Small intestine (tissue), 7 donors: ENCODE measurements around the gene ANKRD17. TPM values are rescaled to one million over a fixed set of nuclear protein-coding genes. Genes with fewer than 3 reads are reported as not detected.
A peak's percentile ranks its signal among the peaks of the same experiment; 100 is the strongest.

ENCODE experiments used
- DNase-seq, 2 donors: peaks; one replicate each; pipeline versions ENCODE4 v3.0.0 to v3.0.0-alpha.2; 2013
- FAIRE-seq: peaks from 2 replicates; lab custom pipeline; 2012; peaks lifted over from hg19 to GRCh38; lab: Jason Lieb, UNC
- H3K27ac ChIP-seq, 3 donors: one replicate each; pipeline ENCODE4 v1.5.1; 2013; ENCODE audit warnings: low read length in 2 of 3, mild to moderate bottlenecking in 2 of 3, control low read depth in 1 of 3, inconsistent platforms in 1 of 3, low read depth in 1 of 3, moderate library complexity in 1 of 3
- H3K27me3 ChIP-seq, 3 donors: one replicate each; pipeline ENCODE4 v1.6.1; 2013; ENCODE audit warnings: low read length in 3 of 3, inconsistent platforms in 1 of 3; ENCODE audit not compliant: control insufficient read depth in 3 of 3, insufficient read depth in 3 of 3
- H3K36me3 ChIP-seq, 3 donors: one replicate each; pipeline ENCODE4 v1.6.1; 2013; ENCODE audit warnings: low read length in 3 of 3, inconsistent platforms in 1 of 3, low read depth in 1 of 3, mild to moderate bottlenecking in 1 of 3, moderate library complexity in 1 of 3; ENCODE audit not compliant: control insufficient read depth in 3 of 3, insufficient read depth in 2 of 3
- H3K4me1 ChIP-seq, 3 donors: one replicate each; pipeline ENCODE4 v1.6.1; 2013; ENCODE audit warnings: low read length in 2 of 3, inconsistent platforms in 1 of 3, low read depth in 1 of 3, mild to moderate bottlenecking in 1 of 3, moderate library complexity in 1 of 3; ENCODE audit not compliant: control insufficient read depth in 3 of 3, insufficient read depth in 2 of 3
- H3K4me3 ChIP-seq, 3 donors: one replicate each; pipeline ENCODE4 v1.5.1; 2013; ENCODE audit warnings: low read length in 3 of 3, control low read depth in 1 of 3, inconsistent platforms in 1 of 3, low read depth in 1 of 3, mild to moderate bottlenecking in 1 of 3, moderate library complexity in 1 of 3
- H3K9me3 ChIP-seq, 2 donors: one replicate each; pipeline ENCODE4 v1.6.1; 2013; ENCODE audit warnings: low read depth in 1 of 2, low read length in 1 of 2; ENCODE audit not compliant: control insufficient read depth in 2 of 2, insufficient read depth in 1 of 2
- whole genome bisulfite sequencing, 3 donors: extraction: QIAGEN DNeasy Blood & Tissue Kit; methylation state at CpG; one replicate each; pipeline ENCODE4 v1.1.7; 2013; 5-methylcytosine and 5-hydroxymethylcytosine counted together
- polyA plus RNA-seq, 4 donors: library from polyadenylated mRNA; stranded (reverse) in 3 of 4; unstranded in 1 of 4; fragments of 200-250 nt in 3 of 4; fragments of 120-200 nt in 1 of 4; gene quantifications; one replicate each; pipeline versions ENCODE4 v1.2.1 to v1.2.3, GENCODE V29; 2013
- donor health status: healthy with polysubstance abuse.
- donor health status: control.
- donor health status: control.
- donor health status: Bipolar disorder and iron deficiency.
- donor health status: healthy.

Gene ANKRD17
- polyA plus RNA-seq, 4 donors, result 12.2 to 52.3 (median 12.9) TPM

DNA sequence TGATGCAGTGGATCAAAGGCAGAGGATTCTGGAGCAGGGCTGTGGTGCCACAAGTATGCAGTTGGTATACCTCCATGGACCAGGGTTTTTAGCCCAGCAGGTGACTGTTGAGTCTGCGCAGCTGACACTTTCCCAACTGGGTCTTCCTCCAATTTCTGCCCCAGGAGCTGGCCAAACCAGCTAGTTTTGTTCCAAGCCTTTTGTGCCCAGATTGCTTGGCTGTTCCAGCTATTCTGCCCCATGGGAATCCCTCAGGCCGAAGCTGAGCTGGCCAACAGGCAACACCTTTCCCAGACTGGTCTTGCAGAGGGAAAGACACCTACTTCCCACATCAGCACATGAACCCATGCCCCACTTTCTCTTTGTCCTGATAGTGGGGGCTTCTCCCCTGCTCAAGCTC lies 22.8 kb upstream of the ANKRD17 start:
- no peaks in the 10 kb centered on the region for H3K27me3 ChIP-seq
- H3K27ac ChIP-seq, result no peak overlapping the region
- no peak for FAIRE-seq
- H3K9me3 ChIP-seq, result peaks cover 0 to 5% of the 10 kb centered on the region in 2 donors
- H3K4me3 ChIP-seq, result no peak overlapping the region
- 88 to 100% (median 92%) methylated on average over 2 of the region's 2 CpGs for WGBS, 3 donors
- no peak for DNase-seq
- peaks cover 0 to 4% (median 0%) of the 10 kb centered on the region in 3 donors for H3K36me3 ChIP-seq
- peaks cover 0 to 1% (median 0%) of the 10 kb centered on the region in 3 donors for H3K4me1 ChIP-seq

DNA sequence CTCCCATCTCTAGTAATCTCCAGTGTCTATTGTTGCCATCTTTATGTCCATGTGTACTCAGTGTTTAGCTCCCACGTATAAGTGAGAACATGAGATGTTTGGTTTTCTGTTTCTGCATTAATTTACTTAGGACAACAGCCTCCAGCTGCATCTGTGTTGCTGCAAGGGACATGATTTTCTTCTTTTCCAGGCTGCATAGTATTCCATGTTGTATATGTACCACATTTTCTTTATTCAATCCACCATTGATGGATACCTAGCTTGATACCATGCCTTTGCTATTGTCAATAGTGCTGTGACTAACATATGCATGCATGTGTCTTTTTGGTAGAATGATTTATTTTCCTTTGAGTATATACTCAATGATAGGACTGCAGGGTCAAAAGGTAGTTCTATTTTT lies 18.6 kb upstream of the ANKRD17 start:
- Histone ChIP-seq H3K27me3 (no peaks in the 10 kb centered on the region), H3K4me3 (no peak overlapping the region), H3K9me3 (peaks cover 0 to 5% of the 10 kb centered on the region in 2 donors), H3K36me3 (peaks cover 0 to 4% (median 0%) of the 10 kb centered on the region in 3 donors), H3K4me1 (peaks cover 0 to 7% (median 0%) of the 10 kb centered on the region in 3 donors), H3K27ac (no peak overlapping the region)
- WGBS, 3 donors, result 95 to 97% (median 96%) methylated on average over 1 of the region's 1 CpG
- DNase-seq (no peak), FAIRE-seq (no peak)

DNA sequence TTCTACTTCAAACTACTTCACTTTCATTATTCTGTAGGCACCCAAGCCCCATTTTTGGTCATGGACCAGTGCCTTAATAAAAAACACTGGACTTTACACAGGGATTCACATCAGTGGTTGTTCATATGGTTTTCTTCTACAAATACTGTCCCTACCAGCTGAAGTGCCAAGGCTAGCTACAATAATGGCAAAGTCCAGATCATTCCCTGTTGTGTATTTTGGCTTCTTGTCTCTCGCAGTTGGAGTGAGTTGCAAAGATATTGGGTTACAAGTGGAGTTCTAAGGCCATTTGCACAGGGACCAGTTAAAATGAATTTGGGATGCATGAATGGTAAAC lies 16.7 kb upstream of the ANKRD17 start:
- Histone ChIP-seq H3K4me1 (peaks cover 0 to 7% (median 0%) of the 10 kb centered on the region in 3 donors), H3K27ac (peak overlapping the region in 1 of 3 donors; percentile 71), H3K27me3 (no peaks in the 10 kb centered on the region), H3K36me3 (no peaks in the 10 kb centered on the region), H3K4me3 (no peak overlapping the region), H3K9me3 (peaks cover 0 to 5% of the 10 kb centered on the region in 2 donors)
- 8 to 71% (median 41%) methylated on average over 1 of the region's 1 CpG for WGBS, 3 donors
- FAIRE-seq (no peak), DNase-seq (peak; percentile 45 to 56)

DNA sequence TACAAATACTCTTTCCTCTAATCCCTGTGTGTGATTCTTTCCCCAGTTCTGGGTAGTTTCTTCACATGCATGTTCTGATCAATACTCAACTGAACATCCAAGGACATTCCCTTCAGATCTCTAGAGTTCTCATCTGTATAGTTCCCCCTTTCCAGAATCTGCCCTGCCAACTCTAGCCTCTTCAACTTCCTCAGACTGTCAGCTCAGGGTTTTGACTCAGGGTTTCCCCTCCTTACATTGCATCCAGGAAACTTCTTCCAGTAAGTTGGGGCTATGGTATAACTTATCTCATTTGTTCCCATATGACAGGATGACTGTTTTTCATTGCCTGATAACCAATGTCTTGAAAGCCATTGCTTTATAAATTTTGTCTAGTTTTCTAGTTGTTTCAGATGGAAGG lies 14.2 kb upstream of the ANKRD17 start:
- peak overlapping the region in 1 of 3 donors; percentile 32 for H3K27ac ChIP-seq
- FAIRE-seq, result no peak

DNA sequence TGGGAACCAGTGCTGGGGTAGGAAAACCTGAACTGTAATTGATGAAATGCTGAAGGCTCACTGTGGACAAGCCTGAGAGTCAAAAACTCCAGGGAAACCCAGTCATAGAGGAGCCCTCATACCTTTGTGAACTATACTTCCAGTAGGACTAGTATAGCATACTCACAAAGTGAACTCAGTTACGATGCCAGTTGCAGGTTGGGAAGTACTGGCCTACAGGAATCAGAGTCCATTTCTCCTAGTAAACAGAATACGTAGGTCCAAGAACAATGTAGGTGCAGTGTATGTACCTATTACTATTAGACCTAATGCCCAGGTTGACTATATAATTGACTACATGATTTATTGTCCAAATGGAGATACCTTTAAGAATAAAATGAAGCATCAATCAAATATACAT lies 8.5 kb upstream of the ANKRD17 start:
- DNase-seq (no peak), FAIRE-seq (no peak)
- no peaks in the 10 kb centered on the region for H3K4me1 ChIP-seq
- no peaks in the 10 kb centered on the region for H3K9me3 ChIP-seq
- H3K27ac ChIP-seq, result no peak overlapping the region
- H3K27me3 ChIP-seq, result no peaks in the 10 kb centered on the region
- H3K4me3 ChIP-seq, result no peak overlapping the region
- WGBS, 3 donors, result 79 to 91% (median 82%) methylated on average over 2 of the region's 2 CpGs
- no peaks in the 10 kb centered on the region for H3K36me3 ChIP-seq

More for the DNA sequence above, 14.2 kb upstream of the ANKRD17 start:
- H3K9me3 ChIP-seq, result peaks cover 0 to 5% of the 10 kb centered on the region in 2 donors
- H3K36me3 ChIP-seq, result no peaks in the 10 kb centered on the region
- H3K4me3 ChIP-seq, result no peak overlapping the region
- peaks cover 0 to 7% (median 0%) of the 10 kb centered on the region in 3 donors for H3K4me1 ChIP-seq
- DNase-seq, result no peak
- H3K27me3 ChIP-seq, result no peaks in the 10 kb centered on the region

DNA sequence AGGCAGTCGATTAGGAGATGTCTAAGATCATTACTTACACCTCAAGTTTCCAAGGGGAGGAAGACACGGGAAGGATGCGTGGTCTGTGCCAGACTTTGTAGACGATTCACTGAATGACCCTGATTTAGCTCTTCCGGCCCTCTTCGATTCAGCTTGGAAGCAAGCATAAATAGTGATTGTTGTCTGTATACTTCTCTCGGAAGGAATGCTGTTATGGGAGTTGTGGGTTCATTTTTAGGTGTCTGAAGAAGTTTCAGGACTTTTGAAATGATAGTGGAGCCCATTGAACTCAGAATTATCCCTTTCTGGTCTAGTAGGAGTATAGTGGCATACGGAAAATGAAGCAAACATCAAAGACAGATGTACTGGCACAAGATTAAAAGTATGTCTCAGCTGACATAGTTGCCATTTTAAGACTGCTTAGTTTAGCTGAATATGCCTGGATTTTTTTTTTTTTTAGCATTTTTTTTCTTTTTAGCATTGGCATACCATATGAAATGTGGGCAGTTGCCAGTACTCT lies 1.0 kb upstream of the ANKRD17 start:
- Histone ChIP-seq H3K27me3 (no peaks in the 10 kb centered on the region), H3K4me3 (peak overlapping the region; percentile 94 to 97 (median 96)), H3K27ac (peak overlapping the region; percentile 99 to 100 (median 100)), H3K4me1 (peaks cover 0 to 16% (median 2%) of the 10 kb centered on the region in 3 donors), H3K9me3 (no peaks in the 10 kb centered on the region), H3K36me3 (peaks cover 0 to 2% (median 0%) of the 10 kb centered on the region in 3 donors)
- WGBS, 3 donors, result 0 to 2% (median 1%) methylated on average over 8 of the region's 8 CpGs
- no peak for DNase-seq
- no peak for FAIRE-seq

DNA sequence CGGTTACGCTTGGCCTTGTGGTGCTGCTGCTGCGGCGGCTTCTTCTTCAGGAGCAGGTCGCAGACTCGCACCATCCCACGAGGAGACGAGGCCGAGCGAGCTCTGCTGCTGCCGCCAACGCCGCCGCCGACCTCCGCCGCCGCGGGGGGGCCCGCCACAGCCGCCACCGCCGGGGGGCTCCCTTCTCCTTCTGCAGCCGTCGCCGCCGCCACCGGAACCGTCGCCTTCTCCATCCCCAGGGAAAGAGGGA lies 237 bp downstream of the ANKRD17 start:
- peak overlapping the region; percentile 99 to 100 (median 100) for H3K27ac ChIP-seq

DNA sequence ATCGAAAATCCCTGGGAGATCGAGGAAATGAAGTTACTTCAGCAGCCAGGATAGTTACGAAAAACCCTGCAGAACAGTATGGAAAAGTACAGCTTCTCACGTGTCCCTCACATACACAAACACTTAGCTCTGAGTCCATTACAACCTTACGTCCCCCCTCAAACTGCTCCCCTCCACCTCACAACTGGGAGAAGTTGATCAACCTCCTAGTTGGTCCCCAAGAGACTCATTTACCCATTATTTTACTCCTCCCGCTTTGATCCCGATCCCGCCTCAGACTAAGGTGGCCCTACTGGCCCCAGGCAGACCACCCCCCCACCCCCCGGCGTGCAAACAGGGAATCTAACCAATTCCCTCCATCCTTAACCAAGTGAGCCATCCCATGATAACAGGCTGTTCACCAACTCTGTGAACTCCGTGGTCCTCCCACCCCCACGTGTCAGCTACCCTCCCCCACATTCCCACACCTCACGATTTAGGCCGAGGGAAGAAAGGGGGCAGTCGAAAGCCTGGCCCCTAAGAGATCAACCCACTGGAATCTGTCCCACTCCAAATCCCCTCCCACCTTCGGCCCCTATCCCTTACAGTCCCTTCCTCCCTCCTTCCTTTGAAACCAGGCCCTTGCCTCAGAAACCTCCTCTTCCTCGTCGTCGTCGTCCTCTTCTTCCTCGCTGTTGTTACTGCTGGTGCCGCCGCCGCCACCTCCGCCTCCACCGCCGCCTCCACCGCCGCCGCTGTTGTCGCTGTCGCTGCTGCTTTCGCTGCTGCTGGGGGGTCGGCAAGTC lies 755 bp downstream of the ANKRD17 start:
- WGBS, 3 donors, result 1% methylated on average over 31 to 34 of the region's 34 CpGs
- peak in 1 of 2 donors; percentile 19 for DNase-seq

More for the DNA sequence above, 237 bp downstream of the ANKRD17 start:
- Histone ChIP-seq H3K4me1 (peaks cover 0 to 16% (median 2%) of the 10 kb centered on the region in 3 donors), H3K36me3 (peaks cover 0 to 6% (median 0%) of the 10 kb centered on the region in 3 donors), H3K9me3 (no peaks in the 10 kb centered on the region), H3K4me3 (peak overlapping the region; percentile 94 to 97 (median 96)), H3K27me3 (no peaks in the 10 kb centered on the region)
- WGBS, 3 donors, result 0 to 2% (median 0%) methylated on average over 19 to 30 of the region's 30 CpGs
- DNase-seq (no peak), FAIRE-seq (no peak)

More for the DNA sequence above, 755 bp downstream of the ANKRD17 start:
- Histone ChIP-seq H3K27ac (peak overlapping the region; percentile 99 to 100 (median 100)), H3K4me3 (peak overlapping the region; percentile 94 to 97 (median 96)), H3K27me3 (no peaks in the 10 kb centered on the region), H3K9me3 (no peaks in the 10 kb centered on the region), H3K4me1 (peaks cover 0 to 16% (median 2%) of the 10 kb centered on the region in 3 donors), H3K36me3 (peaks cover 0 to 6% (median 0%) of the 10 kb centered on the region in 3 donors)
- no peak for FAIRE-seq
